Measurements from ENCODE around the gene KIAA1958. TPM values are rescaled to one million over a fixed set of nuclear protein-coding genes. Genes with fewer than 3 reads are reported as not detected.

KIAA1958 gene
- polyA plus RNA-seq, 3 donors from 2014 or later: 0.57 to 2.7 (median 1.2) TPM

GRCh38 chr9:112621018-112621655 is 134.5 kb downstream of the KIAA1958 start:
- H3K27ac Mint-ChIP-seq: no peak overlapping the region
- H3K27me3 Mint-ChIP-seq (ENCODE audit: low read depth in 3 of 3): no peaks in the 10 kb centered on the region
- H3K4me1 Mint-ChIP-seq: no peaks in the 10 kb centered on the region
- no peaks in the 10 kb centered on the region for H3K36me3 Mint-ChIP-seq
- H3K4me3 Mint-ChIP-seq: no peak overlapping the region
- H3K9me3 Mint-ChIP-seq: no peaks in the 10 kb centered on the region
- DNase-seq: no peak

GRCh38 chr9:112623198-112623597 is 136.6 kb downstream of the KIAA1958 start:
- H3K4me3 Mint-ChIP-seq: no peak overlapping the region
- no peaks in the 10 kb centered on the region for H3K9me3 Mint-ChIP-seq
- no peaks in the 10 kb centered on the region for H3K4me1 Mint-ChIP-seq
- H3K36me3 Mint-ChIP-seq: no peaks in the 10 kb centered on the region
- no peak overlapping the region for H3K27ac Mint-ChIP-seq
- no peak for DNase-seq
- no peaks in the 10 kb centered on the region for H3K27me3 Mint-ChIP-seq (ENCODE audit: low read depth in 3 of 3)

- DNase-seq: no peak
- H3K9me3 Mint-ChIP-seq: no peaks in the 10 kb centered on the region
- H3K4me1 Mint-ChIP-seq: no peaks in the 10 kb centered on the region
- H3K27ac Mint-ChIP-seq: no peak overlapping the region
- no peaks in the 10 kb centered on the region for H3K36me3 Mint-ChIP-seq
- no peak overlapping the region for H3K4me3 Mint-ChIP-seq
- H3K27me3 Mint-ChIP-seq (ENCODE audit: low read depth in 3 of 3): no peaks in the 10 kb centered on the region
Observed at GRCh38 chr9:112624711-112625707, 138.4 kb downstream of the KIAA1958 start.

GRCh38 chr9:112629671-112630485 is 143.3 kb downstream of the KIAA1958 start:
- Mint-ChIP-seq H3K27me3 (ENCODE audit: low read depth in 3 of 3) (no peaks in the 10 kb centered on the region), H3K4me1 (no peaks in the 10 kb centered on the region), H3K36me3 (no peaks in the 10 kb centered on the region), H3K27ac (no peak overlapping the region), H3K4me3 (no peak overlapping the region), H3K9me3 (no peaks in the 10 kb centered on the region)
- DNase-seq: no peak

GRCh38 chr9:112631313-112632070 is 144.9 kb downstream of the KIAA1958 start:
- Mint-ChIP-seq H3K27ac (no peak overlapping the region), H3K36me3 (no peaks in the 10 kb centered on the region), H3K27me3 (ENCODE audit: low read depth in 3 of 3) (no peaks in the 10 kb centered on the region), H3K9me3 (no peaks in the 10 kb centered on the region), H3K4me3 (no peak overlapping the region), H3K4me1 (no peaks in the 10 kb centered on the region)
- no peak for DNase-seq

GRCh38 chr9:112640311-112640710 is 153.7 kb downstream of the KIAA1958 start:
- Mint-ChIP-seq H3K27me3 (ENCODE audit: low read depth in 3 of 3) (peaks cover 0 to 11% (median 5%) of the 10 kb centered on the region in 3 donors), H3K4me3 (no peak overlapping the region), H3K4me1 (no peaks in the 10 kb centered on the region), H3K27ac (no peak overlapping the region), H3K9me3 (peaks cover 3 to 16% (median 9%) of the 10 kb centered on the region in 6 donors), H3K36me3 (peaks cover 14 to 26% (median 16%) of the 10 kb centered on the region in 3 donors)
- DNase-seq: no peak

- Mint-ChIP-seq H3K9me3 (peaks cover 5 to 18% (median 11%) of the 10 kb centered on the region in 6 donors), H3K36me3 (peaks cover 27 to 41% (median 32%) of the 10 kb centered on the region in 3 donors), H3K27me3 (ENCODE audit: low read depth in 3 of 3) (peaks cover 0 to 11% (median 7%) of the 10 kb centered on the region in 3 donors), H3K4me3 (no peak overlapping the region), H3K27ac (no peak overlapping the region), H3K4me1 (no peaks in the 10 kb centered on the region)
- no peak for DNase-seq
Observed at GRCh38 chr9:112642126-112642525, 155.5 kb downstream of the KIAA1958 start.

GRCh38 chr9:112647596-112647995 is 161.0 kb downstream of the KIAA1958 start:
- no peak overlapping the region for H3K27ac Mint-ChIP-seq
- no peak for DNase-seq
- H3K27me3 Mint-ChIP-seq (ENCODE audit: low read depth in 3 of 3): peaks cover 0 to 12% (median 7%) of the 10 kb centered on the region in 3 donors
- H3K4me1 Mint-ChIP-seq: no peaks in the 10 kb centered on the region
- no peak overlapping the region for H3K4me3 Mint-ChIP-seq
- peaks cover 12 to 32% (median 20%) of the 10 kb centered on the region in 6 donors for H3K9me3 Mint-ChIP-seq
- peaks cover 28 to 33% (median 30%) of the 10 kb centered on the region in 3 donors for H3K36me3 Mint-ChIP-seq

GRCh38 chr9:112648624-112649023 is 162.0 kb downstream of the KIAA1958 start:
- Mint-ChIP-seq H3K36me3 (peaks cover 28 to 30% (median 29%) of the 10 kb centered on the region in 3 donors), H3K27me3 (ENCODE audit: low read depth in 3 of 3) (peaks cover 0 to 8% (median 8%) of the 10 kb centered on the region in 3 donors), H3K27ac (no peak overlapping the region), H3K4me3 (no peak overlapping the region), H3K9me3 (peaks cover 12 to 32% (median 20%) of the 10 kb centered on the region in 6 donors), H3K4me1 (no peaks in the 10 kb centered on the region)
- DNase-seq: no peak

GRCh38 chr9:112654282-112654681 is 167.7 kb downstream of the KIAA1958 start:
- peaks cover 0 to 5% (median 3%) of the 10 kb centered on the region in 6 donors for H3K9me3 Mint-ChIP-seq
- H3K4me3 Mint-ChIP-seq: no peak overlapping the region
- no peak for DNase-seq
- H3K27me3 Mint-ChIP-seq (ENCODE audit: low read depth in 3 of 3): peaks cover 2 to 3% (median 3%) of the 10 kb centered on the region in 3 donors
- H3K27ac Mint-ChIP-seq: no peak overlapping the region
- H3K36me3 Mint-ChIP-seq: no peaks in the 10 kb centered on the region
- H3K4me1 Mint-ChIP-seq: no peaks in the 10 kb centered on the region

- DNase-seq: no peak
- peaks cover 0 to 4% (median 0%) of the 10 kb centered on the region in 3 donors for H3K36me3 Mint-ChIP-seq
- no peaks in the 10 kb centered on the region for H3K4me1 Mint-ChIP-seq
- H3K27ac Mint-ChIP-seq: no peak overlapping the region
- H3K4me3 Mint-ChIP-seq: no peak overlapping the region
- H3K27me3 Mint-ChIP-seq (ENCODE audit: low read depth in 3 of 3): peaks cover 0 to 3% (median 2%) of the 10 kb centered on the region in 3 donors
- no peaks in the 10 kb centered on the region for H3K9me3 Mint-ChIP-seq
Observed at GRCh38 chr9:112655668-112656067, 169.0 kb downstream of the KIAA1958 start.

- Mint-ChIP-seq H3K4me3 (no peak overlapping the region), H3K9me3 (no peaks in the 10 kb centered on the region), H3K27me3 (ENCODE audit: low read depth in 3 of 3) (peaks cover 0 to 2% (median 0%) of the 10 kb centered on the region in 3 donors), H3K36me3 (peaks cover 0 to 4% (median 0%) of the 10 kb centered on the region in 3 donors), H3K4me1 (no peaks in the 10 kb centered on the region), H3K27ac (no peak overlapping the region)
- no peak for DNase-seq
Observed at GRCh38 chr9:112659906-112660305, 173.3 kb downstream of the KIAA1958 start.

- H3K4me3 Mint-ChIP-seq: no peak overlapping the region
- DNase-seq: no peak
- peaks cover 0 to 4% (median 0%) of the 10 kb centered on the region in 3 donors for H3K36me3 Mint-ChIP-seq
- H3K27ac Mint-ChIP-seq: no peak overlapping the region
- H3K27me3 Mint-ChIP-seq (ENCODE audit: low read depth in 3 of 3): no peaks in the 10 kb centered on the region
- H3K4me1 Mint-ChIP-seq: no peaks in the 10 kb centered on the region
- no peaks in the 10 kb centered on the region for H3K9me3 Mint-ChIP-seq
Observed at GRCh38 chr9:112663681-112664080, 177.1 kb downstream of the KIAA1958 start.

All from immature natural killer cell (primary cell).